Measurements from ENCODE around the gene COPE.

- TF ChIP-seq CTCF (IDR thresholded peaks at IDR 0.05), result no peak
- no peak for TF ChIP-seq POLR2A (IDR thresholded peaks at IDR 0.05)
- no peak for TF ChIP-seq EP300 (IDR thresholded peaks at IDR 0.05)
Observed at GRCh38 chr19:18961767-18962620, 42.8 kb upstream of the COPE start.

Measured in suprapubic skin (tissue), 3 donors.